Epithelial cell of umbilical artery (primary cell): ENCODE data around the gene KCTD2. TPM values are rescaled to one million over a fixed set of nuclear protein-coding genes. Genes with fewer than 3 reads are reported as not detected.

Source experiments
- total RNA-seq: library from RNA; depleted of rRNA; stranded (reverse); fragments of >200 nt; gene quantifications from 2 replicates; pipeline ENCODE4 v1.2.3, GENCODE V29; 2014

KCTD2 gene
- total RNA-seq = 10.1 and 13.2 TPM in 2 replicates

GRCh38 chr17:75046407-75047289 is at the start of gene KCTD2, which contains the start of gene ATP5PD:
KCTD2 (plus strand) TSS chr17:75047225; CDS start chr17:75047251, 26 bp downstream.
ATP5PD (minus strand) TSS chr17:75046969; CDS start chr17:75042650, 4,319 bp downstream.

GRCh38 chr17:75012346-75013091 is 34.5 kb upstream of the KCTD2 start, which contains the start of gene MRPL58:
MRPL58 (plus strand) TSS chr17:75012670; CDS start chr17:75012687, 17 bp downstream.

GRCh38 chr17:75087558-75088453 is 40.8 kb downstream of the KCTD2 start, which contains the start of gene SLC16A5:
SLC16A5 (plus strand) TSS chr17:75087954; CDS start chr17:75093637, 5,683 bp downstream.

GRCh38 chr17:75109407-75110233 is 62.6 kb downstream of the KCTD2 start, which contains the start of gene ARMC7:
ARMC7 (plus strand) TSS chr17:75109969; CDS start chr17:75110289, 320 bp downstream.

Other genes with a start within 250 kb of the KCTD2 start
- under 0.01 TPM in 1 of 2 replicates, not detected in the other for gene GRIN2C, start 187.3 kb upstream of the KCTD2 start, total RNA-seq
- gene FDXR, start 174.2 kb upstream of the KCTD2 start, total RNA-seq = 56.5 and 64.3 TPM in 2 replicates
- gene FADS6, start 153.6 kb upstream of the KCTD2 start, total RNA-seq = not detected in 2 replicates
- gene USH1G, start 124.0 kb upstream of the KCTD2 start, total RNA-seq = not detected in 2 replicates
- gene OTOP2, start 123.0 kb upstream of the KCTD2 start, total RNA-seq = not detected in 2 replicates
- not detected in 2 replicates for gene OTOP3, start 111.3 kb upstream of the KCTD2 start, total RNA-seq
- 12.3 and 21.7 TPM in 2 replicates for gene HID1, start 74.5 kb upstream of the KCTD2 start, total RNA-seq
- gene CDR2L, start 59.6 kb upstream of the KCTD2 start, total RNA-seq = 13.4 and 18.8 TPM in 2 replicates
- 45.1 and 46.4 TPM in 2 replicates for gene MRPL58, start 34.6 kb upstream of the KCTD2 start, total RNA-seq
- gene ATP5PD, start 256 bp upstream of the KCTD2 start, total RNA-seq = 221 and 285 TPM in 2 replicates
- gene SLC16A5, start 40.7 kb downstream of the KCTD2 start, total RNA-seq = 8.8 and 16.9 TPM in 2 replicates
- 1.6 and 2.0 TPM in 2 replicates for gene ARMC7, start 62.7 kb downstream of the KCTD2 start, total RNA-seq
- gene NT5C, start 84.5 kb downstream of the KCTD2 start, total RNA-seq = 28.1 and 57.2 TPM in 2 replicates
- 225 and 262 TPM in 2 replicates for gene JPT1, start 107.3 kb downstream of the KCTD2 start, total RNA-seq
- gene SUMO2, start 135.7 kb downstream of the KCTD2 start, total RNA-seq = 137 and 147 TPM in 2 replicates
- gene NUP85, start 158.5 kb downstream of the KCTD2 start, total RNA-seq = 42.9 and 45.9 TPM in 2 replicates
- 8.4 and 10.6 TPM in 2 replicates for gene GGA3, start 214.4 kb downstream of the KCTD2 start, total RNA-seq
- gene MRPS7, start 214.7 kb downstream of the KCTD2 start, total RNA-seq = 82.8 and 85.8 TPM in 2 replicates
- gene MIF4GD, start 224.0 kb downstream of the KCTD2 start, total RNA-seq = 10.4 and 13.4 TPM in 2 replicates
- gene SLC25A19, start 242.2 kb downstream of the KCTD2 start, total RNA-seq = 12.3 and 17.6 TPM in 2 replicates